Thymus (tissue), 11 donors: ENCODE data around the gene NR2E1. TPM values are rescaled to one million over a fixed set of nuclear protein-coding genes. Genes with fewer than 3 reads are reported as not detected.

ENCODE experiments used
- DNase-seq, 9 donors: peaks; one replicate each; pipeline ENCODE4 v3.0.0-alpha.2; 2013; ENCODE audit warnings: low spot score in 9 of 9, low read depth in 6 of 9, missing footprints in 1 of 9
- H3K27ac ChIP-seq, 2 donors: one replicate each; pipeline ENCODE4 v1.5.1; 2013; ENCODE audit warnings: control low read depth in 1 of 2, low read depth in 1 of 2, low read length in 1 of 2, mild to moderate bottlenecking in 1 of 2, moderate library complexity in 1 of 2
- H3K27me3 ChIP-seq, 2 donors: one replicate each; pipeline ENCODE4 v1.5.1; 2013; ENCODE audit warnings: low read length in 1 of 2; ENCODE audit not compliant: control insufficient read depth in 2 of 2, insufficient read depth in 1 of 2
- H3K36me3 ChIP-seq, 2 donors: one replicate each; pipeline ENCODE4 v1.5.1; 2013; ENCODE audit warnings: low read length in 1 of 2, mild to moderate bottlenecking in 1 of 2, moderate library complexity in 1 of 2; ENCODE audit not compliant: control insufficient read depth in 2 of 2, insufficient read depth in 2 of 2
- H3K4me1 ChIP-seq, 2 donors: one replicate each; pipeline ENCODE4 v1.5.1; 2013; ENCODE audit warnings: low read length in 2 of 2; ENCODE audit not compliant: control insufficient read depth in 2 of 2, insufficient read depth in 2 of 2
- H3K4me3 ChIP-seq, 2 donors: one replicate each; pipeline ENCODE4 v1.5.1; 2013; ENCODE audit warnings: low read length in 2 of 2, control low read depth in 1 of 2, mild to moderate bottlenecking in 1 of 2
- H3K9me3 ChIP-seq, 2 donors: one replicate each; pipeline ENCODE4 v1.5.1; 2013; ENCODE audit warnings: low read length in 1 of 2, mild to moderate bottlenecking in 1 of 2; ENCODE audit not compliant: control insufficient read depth in 2 of 2, insufficient read depth in 1 of 2
- WGBS: extraction: QIAGEN DNeasy Blood & Tissue Kit; methylation state at CpG from one replicate; pipeline ENCODE4 v1.1.7; 2013; 5-methylcytosine and 5-hydroxymethylcytosine counted together
- polyA plus RNA-seq: library from polyadenylated mRNA; stranded (reverse); fragments of 200-250 nt; gene quantifications from one replicate; pipeline ENCODE4 v1.2.3, GENCODE V29; 2013
- total RNA-seq: library from RNA; stranded (reverse); fragments of 120-200 nt; gene quantifications from one replicate; pipeline ENCODE4 v1.2.4, GENCODE V29; 2013
- donor health status: healthy.

The NR2E1 gene
- total and polyA plus RNA-seq, 2 donors = 0.05 to 0.11 TPM

GRCh38 chr6:108142240-108142639 lies 23.6 kb upstream of the NR2E1 start:
- H3K27me3 ChIP-seq = peaks cover 4 to 59% of the 10 kb centered on the region in 2 donors
- 89% methylated on average over 1 of the region's 1 CpG for WGBS
- no peak overlapping the region for H3K27ac ChIP-seq

GRCh38 chr6:108145639-108146038 lies 20.2 kb upstream of the NR2E1 start:
- no peak for DNase-seq
- 95% methylated on average over 6 of the region's 6 CpGs for WGBS
- H3K27me3 ChIP-seq = peaks cover 7 to 66% of the 10 kb centered on the region in 2 donors
- H3K9me3 ChIP-seq = no peaks in the 10 kb centered on the region
- H3K36me3 ChIP-seq = no peaks in the 10 kb centered on the region
- H3K4me1 ChIP-seq = no peaks in the 10 kb centered on the region
- no peak overlapping the region for H3K27ac ChIP-seq
- H3K4me3 ChIP-seq = no peak overlapping the region

More at GRCh38 chr6:108142240-108142639, 23.6 kb upstream of the NR2E1 start:
- H3K4me1 ChIP-seq = no peaks in the 10 kb centered on the region
- no peaks in the 10 kb centered on the region for H3K9me3 ChIP-seq
- H3K36me3 ChIP-seq = no peaks in the 10 kb centered on the region
- DNase-seq = no peak
- H3K4me3 ChIP-seq = no peak overlapping the region

- Histone ChIP-seq H3K27ac (no peak overlapping the region), H3K27me3 (peaks cover 21 to 88% of the 10 kb centered on the region in 2 donors), H3K9me3 (no peaks in the 10 kb centered on the region), H3K36me3 (no peaks in the 10 kb centered on the region), H3K4me3 (no peak overlapping the region), H3K4me1 (peaks cover 0 to 3% of the 10 kb centered on the region in 2 donors)
- DNase-seq = no peak
- WGBS = 90% methylated on average over 4 of the region's 4 CpGs
Measured at GRCh38 chr6:108152446-108152845, 13.4 kb upstream of the NR2E1 start.

DNA sequence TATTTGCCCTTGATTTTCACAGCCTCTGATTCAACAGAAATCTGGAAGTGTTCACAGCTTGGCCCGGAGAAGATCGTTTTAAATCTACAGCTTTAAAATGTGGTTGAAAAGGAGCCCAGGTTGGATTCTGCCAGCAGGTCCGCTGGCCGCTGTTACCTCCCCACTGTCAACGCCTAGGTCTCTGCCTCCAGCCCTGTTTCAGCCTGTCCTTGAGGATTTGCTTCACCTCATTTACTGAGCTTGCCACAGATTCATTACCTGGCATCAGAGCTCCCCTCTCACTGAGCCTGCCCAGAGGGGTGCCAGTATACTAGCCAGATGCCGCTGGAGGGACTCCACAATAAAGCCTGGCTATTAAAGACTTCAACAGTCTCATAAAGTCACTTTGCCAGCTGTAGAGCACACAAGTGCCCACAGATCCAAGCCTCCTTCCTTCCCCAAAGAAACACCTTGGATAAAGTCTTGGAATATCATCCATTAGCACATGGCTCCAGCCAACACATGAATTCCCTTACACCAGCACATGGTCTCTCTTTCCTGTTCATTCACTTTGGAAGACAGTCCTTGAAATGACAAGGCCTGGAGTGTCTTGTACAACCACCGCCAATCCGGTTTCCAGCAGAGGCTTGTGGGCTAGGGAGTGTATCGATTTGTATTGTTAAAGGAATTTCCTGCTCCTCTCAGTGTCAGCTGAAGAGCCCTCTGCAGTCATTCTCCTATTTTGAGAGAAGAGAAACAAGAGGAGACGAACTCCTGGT lies 9.5 kb upstream of the NR2E1 start:
- H3K27me3 ChIP-seq = peaks cover 40 to 98% of the 10 kb centered on the region in 2 donors
- H3K36me3 ChIP-seq = no peaks in the 10 kb centered on the region
- H3K4me1 ChIP-seq = peaks cover 0 to 4% of the 10 kb centered on the region in 2 donors
- no peak overlapping the region for H3K27ac ChIP-seq
- WGBS = 20% methylated on average over 10 of the region's 10 CpGs
- no peaks in the 10 kb centered on the region for H3K9me3 ChIP-seq
- no peak for DNase-seq
- no peak overlapping the region for H3K4me3 ChIP-seq

DNA sequence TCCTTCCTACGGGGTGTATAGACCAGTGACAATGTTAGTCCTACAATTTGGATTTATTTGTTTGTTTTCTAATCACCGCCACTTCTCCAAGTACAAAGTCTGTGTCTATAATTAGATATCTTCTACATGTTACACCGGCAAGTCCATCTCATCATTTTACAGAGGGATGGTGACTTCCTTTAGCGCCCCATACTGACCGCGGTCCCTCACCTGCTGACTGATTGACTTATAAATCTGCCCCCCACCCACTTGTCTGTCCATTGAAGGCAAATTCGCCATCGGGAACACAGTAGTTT lies 8.9 kb upstream of the NR2E1 start:
- Histone ChIP-seq H3K4me1 (peaks cover 0 to 4% of the 10 kb centered on the region in 2 donors), H3K27me3 (peaks cover 45 to 98% of the 10 kb centered on the region in 2 donors), H3K4me3 (no peak overlapping the region), H3K36me3 (no peaks in the 10 kb centered on the region), H3K27ac (no peak overlapping the region), H3K9me3 (no peaks in the 10 kb centered on the region)
- no peak for DNase-seq
- 9% methylated on average over 8 of the region's 8 CpGs for WGBS

DNA sequence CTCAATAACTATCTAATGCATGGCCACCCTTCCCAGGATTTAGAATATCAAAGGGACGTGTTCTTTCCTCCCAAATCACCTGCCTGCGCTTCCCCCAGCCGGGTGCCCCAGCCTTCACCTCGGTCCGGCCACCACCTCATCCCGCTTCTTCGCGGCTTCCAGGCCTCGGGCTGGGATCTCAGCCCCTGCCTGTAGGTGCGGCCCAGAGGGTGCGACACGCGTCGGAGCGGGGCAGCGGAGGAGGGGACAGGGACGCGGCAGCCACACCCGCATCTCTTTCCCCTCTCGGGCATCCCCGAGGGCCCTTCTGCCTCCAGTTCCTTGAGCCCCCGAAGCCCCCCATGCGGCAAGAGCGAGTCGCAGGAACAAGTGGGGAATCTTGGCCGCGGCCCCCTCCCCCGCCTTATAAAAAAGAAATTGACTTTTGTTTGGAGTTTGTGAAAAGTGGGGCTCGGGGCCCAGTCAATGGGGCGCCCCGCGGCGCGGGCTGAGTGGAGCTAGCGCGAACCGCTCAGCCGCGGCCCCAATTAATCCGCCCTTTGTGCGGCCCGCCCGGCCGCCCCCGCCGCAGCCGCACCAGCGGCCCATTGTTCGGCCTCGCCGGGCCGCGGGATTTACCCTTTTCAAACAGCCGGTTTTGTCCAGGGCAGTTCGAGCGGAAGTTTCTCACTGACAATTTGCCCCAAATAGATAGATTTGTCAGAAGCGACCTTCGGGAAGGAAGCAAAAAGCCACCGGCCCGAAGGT lies 8.4 kb upstream of the NR2E1 start:
- Histone ChIP-seq H3K27ac (no peak overlapping the region), H3K4me1 (peaks cover 0 to 4% of the 10 kb centered on the region in 2 donors), H3K36me3 (no peaks in the 10 kb centered on the region), H3K9me3 (no peaks in the 10 kb centered on the region), H3K4me3 (no peak overlapping the region), H3K27me3 (peaks cover 50 to 100% of the 10 kb centered on the region in 2 donors)
- no peak for DNase-seq
- 5% methylated on average over 60 of the region's 60 CpGs for WGBS

- Histone ChIP-seq H3K9me3 (no peaks in the 10 kb centered on the region), H3K4me3 (no peak overlapping the region), H3K27ac (no peak overlapping the region), H3K36me3 (no peaks in the 10 kb centered on the region), H3K4me1 (peaks cover 0 to 4% of the 10 kb centered on the region in 2 donors), H3K27me3 (peaks cover 55 to 100% of the 10 kb centered on the region in 2 donors)
- 6% methylated on average over 38 of the region's 38 CpGs for WGBS
- DNase-seq = no peak
Measured at GRCh38 chr6:108157981-108158525, 7.8 kb upstream of the NR2E1 start.

DNA sequence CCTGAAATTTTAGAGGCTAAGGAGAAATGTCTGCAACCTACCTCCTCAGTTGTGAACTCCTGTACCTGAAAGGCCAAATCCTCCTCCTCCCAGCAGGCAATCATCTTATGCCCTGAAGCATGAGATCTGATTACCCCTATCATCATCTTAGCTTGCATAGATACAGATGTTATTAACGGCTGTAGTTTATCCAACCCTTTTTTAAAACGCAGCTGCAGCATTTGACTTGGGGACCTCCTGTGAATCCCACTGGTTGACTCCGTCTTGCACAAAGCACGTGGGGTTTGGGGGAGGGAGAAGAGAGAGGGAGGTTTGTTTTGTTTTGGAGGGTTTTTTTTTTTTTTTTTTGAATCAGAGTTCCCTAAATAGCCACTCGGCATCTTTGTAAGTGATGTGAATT lies 5.8 kb upstream of the NR2E1 start:
- Histone ChIP-seq H3K4me3 (no peak overlapping the region), H3K4me1 (peaks cover 0 to 4% of the 10 kb centered on the region in 2 donors), H3K9me3 (no peaks in the 10 kb centered on the region), H3K27ac (no peak overlapping the region), H3K36me3 (no peaks in the 10 kb centered on the region), H3K27me3 (peaks cover 68 to 100% of the 10 kb centered on the region in 2 donors)
- WGBS = 14% methylated on average over 5 of the region's 5 CpGs
- DNase-seq = no peak

DNA sequence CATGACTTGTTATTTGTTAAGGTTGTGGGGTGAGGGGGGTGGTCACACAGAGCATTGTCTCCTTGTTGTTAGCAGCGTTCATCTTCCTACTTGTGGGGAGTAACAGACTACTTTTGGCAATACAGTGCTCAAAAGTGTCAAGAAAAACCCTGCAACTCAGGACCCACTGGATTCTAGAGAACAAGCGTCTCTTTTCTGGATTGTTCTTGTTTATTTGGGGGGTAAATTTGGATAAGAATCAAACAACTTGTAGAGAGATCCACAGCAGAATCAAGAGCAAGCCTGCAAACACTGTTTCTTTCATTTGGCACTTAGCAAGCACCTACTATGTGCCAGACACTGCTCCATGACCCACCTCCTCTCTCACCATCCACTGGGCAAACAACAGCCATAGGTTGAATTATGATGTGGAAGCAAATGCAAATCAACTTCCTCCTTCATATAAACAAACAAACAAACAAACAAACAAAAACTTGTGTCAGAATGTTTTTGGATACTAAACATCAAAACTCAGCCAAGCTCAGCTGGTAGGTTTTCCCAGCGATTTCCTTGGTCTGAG lies 4.0 kb upstream of the NR2E1 start:
- 7% methylated on average over 3 of the region's 3 CpGs for WGBS
- H3K27me3 ChIP-seq = peaks cover 79 to 100% of the 10 kb centered on the region in 2 donors

More for the DNA sequence above, 4.0 kb upstream of the NR2E1 start:
- no peaks in the 10 kb centered on the region for H3K9me3 ChIP-seq
- no peaks in the 10 kb centered on the region for H3K36me3 ChIP-seq
- no peak for DNase-seq
- no peak overlapping the region for H3K27ac ChIP-seq
- peaks cover 0 to 10% of the 10 kb centered on the region in 2 donors for H3K4me1 ChIP-seq
- no peak overlapping the region for H3K4me3 ChIP-seq
